ENCODE results near the gene PPFIA1.

The PPFIA1 gene

GRCh38 chr11:70427436-70427835 lies 156.9 kb downstream of the PPFIA1 start:
- no peak for FAIRE-seq
- no peak for DNase-seq (ENCODE audit: insufficient read length, low spot score)
- no peak for TF ChIP-seq POLR2A (IDR thresholded peaks at IDR 0.05; ENCODE audit: low read depth, low read length)

GRCh38 chr11:70428701-70429427 lies 158.4 kb downstream of the PPFIA1 start:
- TF ChIP-seq POLR2A (IDR thresholded peaks at IDR 0.05; ENCODE audit: low read depth, low read length): no peak
- FAIRE-seq (no peak), DNase-seq (ENCODE audit: insufficient read length, low spot score) (no peak)

GRCh38 chr11:70429428-70429705 lies 158.9 kb downstream of the PPFIA1 start:
- DNase-seq (ENCODE audit: insufficient read length, low spot score) (no peak), FAIRE-seq (no peak)
- no peak for TF ChIP-seq POLR2A (IDR thresholded peaks at IDR 0.05; ENCODE audit: low read depth, low read length)

- FAIRE-seq (no peak), DNase-seq (ENCODE audit: insufficient read length, low spot score) (no peak)
These were observed 159.4 kb downstream of the PPFIA1 start for GRCh38 chr11:70429724-70430521.

GRCh38 chr11:70430671-70431574 lies 160.4 kb downstream of the PPFIA1 start:
- FAIRE-seq (no peak), DNase-seq (ENCODE audit: insufficient read length, low spot score) (no peak)
- no peak for TF ChIP-seq POLR2A (IDR thresholded peaks at IDR 0.05; ENCODE audit: low read depth, low read length)

More at GRCh38 chr11:70429724-70430521, 159.4 kb downstream of the PPFIA1 start:
- no peak for TF ChIP-seq POLR2A (IDR thresholded peaks at IDR 0.05; ENCODE audit: low read depth, low read length)

- DNase-seq (ENCODE audit: insufficient read length, low spot score): no peak
- FAIRE-seq: no peak
- TF ChIP-seq POLR2A (IDR thresholded peaks at IDR 0.05; ENCODE audit: low read depth, low read length): no peak
These were observed 161.1 kb downstream of the PPFIA1 start for GRCh38 chr11:70431611-70432010.

- DNase-seq (ENCODE audit: insufficient read length, low spot score) (no peak), FAIRE-seq (no peak)
- TF ChIP-seq POLR2A (IDR thresholded peaks at IDR 0.05; ENCODE audit: low read depth, low read length): no peak
These were observed 161.6 kb downstream of the PPFIA1 start for GRCh38 chr11:70432065-70432464.

GRCh38 chr11:70432580-70432979 lies 162.1 kb downstream of the PPFIA1 start:
- DNase-seq (ENCODE audit: insufficient read length, low spot score) (no peak), FAIRE-seq (no peak)
- no peak for TF ChIP-seq POLR2A (IDR thresholded peaks at IDR 0.05; ENCODE audit: low read depth, low read length)

GRCh38 chr11:70433038-70433437 lies 162.5 kb downstream of the PPFIA1 start:
- FAIRE-seq (no peak), DNase-seq (ENCODE audit: insufficient read length, low spot score) (no peak)
- TF ChIP-seq POLR2A (IDR thresholded peaks at IDR 0.05; ENCODE audit: low read depth, low read length): no peak

- DNase-seq (ENCODE audit: insufficient read length, low spot score) (no peak), FAIRE-seq (no peak)
- TF ChIP-seq POLR2A (IDR thresholded peaks at IDR 0.05; ENCODE audit: low read depth, low read length): no peak
These were observed 163.0 kb downstream of the PPFIA1 start for GRCh38 chr11:70433526-70433925.
